ENCODE results near the gene TPD52L1.

TPD52L1 gene

DNA sequence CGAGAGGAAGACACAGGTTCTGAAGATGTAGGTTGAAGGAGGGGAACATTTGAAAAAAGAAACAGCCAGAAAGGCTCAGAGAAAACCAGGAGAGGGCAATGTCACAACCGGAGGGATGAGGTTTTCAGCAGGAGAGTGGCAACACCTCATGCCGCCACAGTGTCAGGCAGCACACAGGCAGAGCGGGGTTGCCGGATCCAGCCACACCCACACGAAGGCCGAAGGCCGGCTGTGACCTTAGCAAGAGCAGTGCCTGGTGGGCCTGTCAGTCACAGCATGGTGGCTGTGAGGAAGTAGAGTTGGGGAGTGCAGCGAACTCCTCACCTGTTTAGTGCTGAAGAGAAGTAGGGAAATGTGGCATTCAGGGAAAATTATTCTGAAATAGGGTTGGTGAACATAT lies 134.1 kb downstream of the TPD52L1 start:
- DNase-seq (ENCODE audit: low spot score), result no peak
- no peak for TF ChIP-seq CTCF (conservative IDR thresholded peaks at IDR 0.05; ENCODE audit: low read depth)
- H3K27ac ChIP-seq, result no peak overlapping the region
- ChIA-PET POLR2A (ENCODE audit: low non-redundant PET) (no interaction called here), CTCF (no interaction called here)

GRCh38 chr6:125293587-125293986 lies 140.0 kb downstream of the TPD52L1 start:
- H3K27ac ChIP-seq, result no peak overlapping the region
- ChIA-PET CTCF (interaction anchor here (0.6 kb wide), 2 partner anchors 404 to 692 kb away, joined by 3 read pairs; no protein-coding TSS in a partner anchor), POLR2A (ENCODE audit: low non-redundant PET) (no interaction called here)
- no peak for TF ChIP-seq CTCF (conservative IDR thresholded peaks at IDR 0.05; ENCODE audit: low read depth)
- DNase-seq (ENCODE audit: low spot score), result no peak

- no peak for DNase-seq (ENCODE audit: low spot score)
- ChIA-PET CTCF (interaction anchor here (0.6 kb wide), 2 partner anchors 405 to 692 kb away, joined by 3 read pairs; no protein-coding TSS in a partner anchor), POLR2A (ENCODE audit: low non-redundant PET) (no interaction called here)
- no peak overlapping the region for H3K27ac ChIP-seq
- no peak for TF ChIP-seq CTCF (conservative IDR thresholded peaks at IDR 0.05; ENCODE audit: low read depth)
Measured at GRCh38 chr6:125294036-125294435, 140.5 kb downstream of the TPD52L1 start.

DNA sequence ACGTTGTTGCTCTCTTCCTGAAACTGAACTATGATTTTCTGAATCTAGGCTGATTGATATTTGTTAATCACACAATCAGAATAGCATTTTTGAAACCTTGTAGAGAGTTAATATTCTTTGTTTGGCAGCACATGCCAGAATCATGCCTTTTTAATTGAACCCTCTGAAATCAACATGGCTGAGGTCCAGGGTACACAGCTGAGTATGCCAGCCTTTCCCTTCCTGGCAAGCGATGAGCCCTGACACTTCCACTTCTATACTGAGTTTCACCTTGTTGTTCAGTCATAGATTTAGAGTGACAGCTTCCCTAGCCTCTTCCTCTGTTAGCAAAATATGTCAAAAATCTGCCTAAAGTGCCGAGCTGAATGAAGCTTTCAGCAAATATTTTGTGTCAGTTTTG lies 141.4 kb downstream of the TPD52L1 start:
- TF ChIP-seq CTCF (conservative IDR thresholded peaks at IDR 0.05; ENCODE audit: low read depth), result no peak
- DNase-seq (ENCODE audit: low spot score), result no peak
- H3K27ac ChIP-seq, result no peak overlapping the region
- ChIA-PET CTCF (interaction anchor here (0.7 kb wide), 1 partner anchor 141 kb away, joined by 3 read pairs; the partner anchor contains the start of gene TPD52L1), POLR2A (ENCODE audit: low non-redundant PET) (no interaction called here)

DNA sequence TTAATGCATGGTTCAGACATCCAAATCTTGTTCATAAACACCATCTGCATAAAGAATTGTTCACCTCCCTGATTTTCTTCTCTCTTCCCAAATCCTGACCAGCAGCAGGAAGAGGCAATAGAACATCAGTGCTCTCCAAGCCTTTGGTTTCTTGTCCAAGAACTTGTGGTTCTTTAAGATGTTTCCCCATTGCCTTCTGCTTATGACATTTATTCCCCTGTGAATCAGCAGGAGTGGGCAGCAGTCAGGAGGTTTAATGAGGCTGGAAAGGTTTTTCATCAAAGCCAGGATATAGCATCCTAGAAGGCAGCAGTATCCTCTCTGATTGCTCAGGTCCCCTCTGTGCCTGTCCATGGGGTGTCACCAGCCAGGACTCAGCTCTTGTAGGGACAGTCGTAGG lies 142.9 kb downstream of the TPD52L1 start:
- CTCF ChIA-PET, result no interaction called here
- H3K27ac ChIP-seq, result no peak overlapping the region
- no peak for TF ChIP-seq CTCF (conservative IDR thresholded peaks at IDR 0.05; ENCODE audit: low read depth)
- DNase-seq (ENCODE audit: low spot score), result no peak
- POLR2A ChIA-PET (ENCODE audit: low non-redundant PET), result no interaction called here

GRCh38 chr6:125299257-125299656 lies 145.7 kb downstream of the TPD52L1 start:
- no peak for DNase-seq (ENCODE audit: low spot score)
- ChIA-PET POLR2A (ENCODE audit: low non-redundant PET) (no interaction called here), CTCF (interaction anchor here (0.9 kb wide), 1 partner anchor 146 kb away, joined by 5 read pairs; the partner anchor contains the start of gene TPD52L1)
- H3K27ac ChIP-seq, result no peak overlapping the region
- no peak for TF ChIP-seq CTCF (conservative IDR thresholded peaks at IDR 0.05; ENCODE audit: low read depth)

All from RWPE1 (cell line).